A549 (cell line): ENCODE data around the gene CCDC27. TPM values are rescaled to one million over a fixed set of nuclear protein-coding genes. Genes with fewer than 3 reads are reported as not detected.

Source experiments
- ATAC-seq, 2 experiments: fragments of 200-7000 bp in 1 of 2; fragments of >200 bp in 1 of 2; cut with Nextera tagmentation in 1 of 2; cut with Tn5 transposase in 1 of 2; 3 replicates each; pipeline versions ENCODE4 v1.8.0 to v1.9.1; 2018 to 2020; ENCODE audit warnings: mild to moderate bottlenecking in 1 of 2, moderate library complexity in 1 of 2
- CTCF ChIA-PET: fragments of 300-600 bp; sonication (Branson Sonifier 250); formaldehyde crosslinking; extraction: SDS; loops from one replicate; lab custom pipeline; 2021; ENCODE audit warnings: antibody characterized with exemption, inconsistent platforms; lab: Yijun Ruan, JAX
- POLR2A ChIA-PET: fragments of 350-600 bp; formaldehyde crosslinking; extraction: SDS; loops from one replicate; lab custom pipeline; 2021; ENCODE audit warnings: antibody characterized with exemption, inconsistent platforms; lab: Yijun Ruan, JAX
- DNase-seq, 2 experiments: peaks; one replicate each; pipeline versions ENCODE4 v3.0.0 to v3.0.0-alpha.2; 2011 to 2016; ENCODE audit warnings: low read depth in 1 of 2, low spot score in 1 of 2
- FAIRE-seq: peaks from 2 replicates; lab custom pipeline; 2011; peaks lifted over from hg19 to GRCh38; lab: Jason Lieb, UNC
- H3K27ac ChIP-seq, 2 experiments: fragments of >200 bp; sonication (Bioruptor Twin); formaldehyde crosslinking; 3 replicates each; pipeline ENCODE4 v1.5.1; 2016 to 2017
- H3K4me1 ChIP-seq: fragments of >200 bp; sonication (Bioruptor Twin); formaldehyde crosslinking; 3 replicates; pipeline ENCODE4 v1.6.1; 2016
- H3K4me2 ChIP-seq: fragments of >200 bp; sonication (Bioruptor Twin); formaldehyde crosslinking; 3 replicates; pipeline ENCODE4 v1.6.1; 2016
- H3K4me3 ChIP-seq: fragments of >200 bp; sonication (Bioruptor Twin); formaldehyde crosslinking; 3 replicates; pipeline ENCODE4 v1.5.1; 2016
- H3K9me3 ChIP-seq: fragments of >200 bp; sonication (Bioruptor Twin); formaldehyde crosslinking; 3 replicates; pipeline ENCODE4 v1.6.1; 2016
- BCL3 ChIP-seq: fragments of >200 bp; sonication (Bioruptor Twin); formaldehyde crosslinking; IDR thresholded peaks from 3 replicates; pipeline ENCODE4 v1.6.1; 2016
- CBX8 ChIP-seq: fragments of 200-600 bp; sonication (generic); IDR thresholded peaks from 2 replicates; pipeline ENCODE4 v1.6.1; 2016
- CHD4 ChIP-seq: fragments of 200-600 bp; sonication (generic); IDR thresholded peaks from 2 replicates; pipeline ENCODE4 v1.6.1; 2016; ENCODE audit warnings: antibody characterized with exemption, mild to moderate bottlenecking, borderline replicate concordance
- CTCF ChIP-seq: fragments of >200 bp; sonication (Bioruptor Twin); formaldehyde crosslinking; IDR thresholded peaks from 3 replicates; pipeline ENCODE4 v1.5.1; 2016
- FOSL2 ChIP-seq, 2 experiments: fragments of 450-650 bp in 1 of 2; fragments of >200 bp in 1 of 2; sonication (Bioruptor Twin) in 1 of 2; formaldehyde crosslinking; IDR thresholded peaks; 2 replicates each; pipeline versions ENCODE4 v1.5.0 to v1.6.1; 2016 to 2020; ENCODE audit warnings: mild to moderate bottlenecking in 1 of 2, moderate library complexity in 1 of 2
- FOXS1 ChIP-seq: fragments of 250-450 bp; sonication (Bioruptor Pico); IDR thresholded peaks from 2 replicates; pipeline ENCODE4 v1.5.0; 2020; ENCODE audit warnings: mild to moderate bottlenecking, moderate library complexity
- HES2 ChIP-seq: fragments of >200 bp; sonication (Bioruptor Twin); formaldehyde crosslinking; IDR thresholded peaks from 2 replicates; pipeline ENCODE4 v1.6.1; 2016
- HEYL ChIP-seq: fragments of 250-450 bp; sonication (Bioruptor Pico); IDR thresholded peaks from 2 replicates; pipeline ENCODE4 v1.8.0; 2021; ENCODE audit warnings: mild to moderate bottlenecking, moderate library complexity
- HOXA7 ChIP-seq: fragments of 250-450 bp; sonication (Bioruptor Pico); IDR thresholded peaks from 2 replicates; pipeline ENCODE4 v1.5.0; 2020; ENCODE audit warnings: mild to moderate bottlenecking, moderate library complexity
- HOXB13 ChIP-seq: fragments of 250-450 bp; sonication (Bioruptor Pico); IDR thresholded peaks from 2 replicates; pipeline ENCODE4 v1.5.0; 2020; ENCODE audit warnings: low read depth, mild to moderate bottlenecking, moderate library complexity
- KDM1A ChIP-seq: fragments of 200-600 bp; sonication (generic); IDR thresholded peaks from 2 replicates; pipeline ENCODE4 v1.6.1; 2016; ENCODE audit warnings: low read depth, mild to moderate bottlenecking
- MAZ ChIP-seq: fragments of 150-350 bp; IDR thresholded peaks from 2 replicates; pipeline ENCODE4 v1.6.1; 2014; ENCODE audit warnings: antibody characterized with exemption, low read depth, low read length, borderline replicate concordance
- POLR2A ChIP-seq: IDR thresholded peaks from 2 replicates; pipeline ENCODE4 v1.6.1; 2012; ENCODE audit warnings: mild to moderate bottlenecking, low read length
- POLR2AphosphoS2 ChIP-seq: conservative IDR thresholded peaks from 2 replicates; pipeline ENCODE4 v1.6.1; 2012; ENCODE audit warnings: low read length, improper control_type of control experiment, inconsistent platforms
- RARB ChIP-seq: fragments of 250-450 bp; sonication (Bioruptor Pico); IDR thresholded peaks from 2 replicates; pipeline ENCODE4 v1.8.0; 2021; ENCODE audit warnings: mild to moderate bottlenecking, moderate library complexity
- REST ChIP-seq: fragments of 200-600 bp; sonication (generic); IDR thresholded peaks from 2 replicates; pipeline ENCODE4 v1.6.1; 2016; ENCODE audit warnings: antibody characterized with exemption, mild to moderate bottlenecking, moderate library complexity
- RFX5 ChIP-seq: fragments of 450-650 bp; IDR thresholded peaks from 2 replicates; pipeline ENCODE4 v1.7.1; 2014; ENCODE audit warnings: antibody characterized with exemption, mild to moderate bottlenecking, moderate library complexity
- SMC3 ChIP-seq: fragments of >200 bp; sonication (Bioruptor Twin); formaldehyde crosslinking; IDR thresholded peaks from 3 replicates; pipeline ENCODE4 v1.6.1; 2018; ENCODE audit warnings: inconsistent platforms
- TFCP2L1 ChIP-seq: fragments of 250-450 bp; sonication (Bioruptor Pico); IDR thresholded peaks from 2 replicates; pipeline ENCODE4 v1.5.0; 2021; ENCODE audit warnings: mild to moderate bottlenecking
- USF2 ChIP-seq: fragments of 450-650 bp; IDR thresholded peaks from 2 replicates; pipeline ENCODE4 v1.6.1; 2014; ENCODE audit warnings: antibody characterized with exemption
- ZNF302 ChIP-seq: fragments of 250-450 bp; sonication (Bioruptor Pico); IDR thresholded peaks from 2 replicates; pipeline ENCODE4 v1.9.0; 2021; ENCODE audit warnings: inconsistent platforms, mild to moderate bottlenecking, moderate library complexity
- WGBS: methylation state at CpG from one replicate; pipeline ENCODE4 v1.1.6; 2017; ENCODE audit errors: missing lambda C conversion rate; 5-methylcytosine and 5-hydroxymethylcytosine counted together
- polyA plus RNA-seq, 4 experiments: library from polyadenylated mRNA; depleted of rRNA in 3 of 4; stranded (reverse); fragments of >200 nt; fragmentation: RNase III in 1 of 4; extraction: RNeasy Plus Mini Kit Qiagen cat#74134 plus additional on column Dnase treatment in 1 of 4; gene quantifications; 2 replicates in 3 of 4; 3 replicates in 1 of 4; pipeline ENCODE4 v1.2.3, GENCODE V29; 2011 to 2017

CCDC27 gene
- polyA plus RNA-seq, 2 of the 4 experiments (the other 2 are of a cell fraction) = not detected

GRCh38 chr1:3811595-3811911, 59.3 kb downstream of the CCDC27 start (continued):
- TF ChIP-seq POLR2AphosphoS2 (no peak), MAZ (no peak), POLR2A (no peak), CHD4 (no peak)

- POLR2A ChIA-PET = no interaction called here
- Histone ChIP-seq H3K9me3 (no peaks in the 10 kb centered on the region), H3K27ac (no peak overlapping the region), H3K4me1 (0 out of 3 replicates have a peak, but pooled peaks cover 3% of the 10 kb centered on the region)
- TF ChIP-seq HES2 (no peak), CHD4 (no peak), SMC3 (no peak), CBX8 (no peak), BCL3 (no peak), REST (no peak), KDM1A (no peak), HOXA7 (CRISPR knock-in tag) (no peak), RARB (CRISPR knock-in tag) (no peak), USF2 (no peak), MAZ (no peak), RFX5 (no peak), FOSL2 (IDR thresholded peaks at IDR 0.05) (no peak), FOSL2 (CRISPR knock-in tag; IDR thresholded peaks at IDR 0.05) (no peak), HEYL (CRISPR knock-in tag) (no peak), FOXS1 (CRISPR knock-in tag) (no peak), TFCP2L1 (CRISPR knock-in tag) (no peak), ZNF302 (CRISPR knock-in tag) (no peak), HOXB13 (CRISPR knock-in tag) (no peak), CTCF (no peak)
- TF ChIP-seq, all 56 proteins: peak for 0
- CTCF ChIA-PET = no interaction called here
- FAIRE-seq = no peak
- Histone ChIP-seq H3K4me3 (no peak overlapping the region), H3K4me2 (no peak overlapping the region)
- DNase-seq = no peak
- WGBS = 100% methylated on average over 2 of the region's 2 CpGs
- no peak for ATAC-seq
These were observed 61.8 kb downstream of the CCDC27 start for GRCh38 chr1:3814065-3814464.
